GM12892 (cell line): Measurements from ENCODE around the gene COX10.
"Not testable (repeated sequence)": the region's sequence is repeated elsewhere in the genome, so short reads cannot be mapped to it uniquely, and the experiment has no call there.

Experiments
- POLR2A ChIP-seq: IDR thresholded peaks from 2 replicates; pipeline ENCODE4 v1.6.1; 2011; ENCODE audit warnings: low read depth, low read length, control low read depth
- POLR2AphosphoS5 ChIP-seq: IDR thresholded peaks from 2 replicates; pipeline ENCODE4 v1.6.1; 2011; ENCODE audit warnings: low read depth, low read length, control low read depth
- TAF1 ChIP-seq: IDR thresholded peaks from 2 replicates; pipeline ENCODE4 v1.6.1; 2011; ENCODE audit warnings: low read depth, mild to moderate bottlenecking, control low read depth, low read length, borderline replicate concordance

GRCh38 chr17:14186443-14186842 is 117.1 kb downstream of the COX10 start:
- TF ChIP-seq POLR2A, POLR2AphosphoS5, TAF1: not testable (repeated sequence)
